Nephron progenitor cell (in vitro differentiated cells): ENCODE measurements around the gene CHKA.

Experiments used
- DNase-seq: peaks from one replicate; pipeline ENCODE4 v3.0.0; 2021
- H3K27ac Mint-ChIP-seq: 2 replicates; pipeline ENCODE4 v1.8.0; 2021; ENCODE audit warnings: mild to moderate bottlenecking, moderate library complexity, mixed read lengths
- H3K27me3 Mint-ChIP-seq: 2 replicates; pipeline ENCODE4 v1.8.0; 2021; ENCODE audit warnings: mild to moderate bottlenecking, low read depth, mixed read lengths; ENCODE audit not compliant: poor library complexity
- H3K36me3 Mint-ChIP-seq: 2 replicates; pipeline ENCODE4 v1.8.0; 2021; ENCODE audit warnings: low read depth, mixed read lengths
- H3K4me1 Mint-ChIP-seq: 2 replicates; pipeline ENCODE4 v1.8.0; 2021; ENCODE audit warnings: mixed read lengths
- H3K4me3 Mint-ChIP-seq: 2 replicates; pipeline ENCODE4 v1.8.0; 2021; ENCODE audit warnings: mild to moderate bottlenecking, moderate library complexity, mixed read lengths
- H3K9me3 Mint-ChIP-seq: 2 replicates; pipeline ENCODE4 v1.8.0; 2021; ENCODE audit warnings: mild to moderate bottlenecking, moderate library complexity, mixed read lengths
- CTCF ChIP-seq: fragments of 200-600 bp; sonication (generic); IDR thresholded peaks from 2 replicates; pipeline ENCODE4 v1.5.0; 2021; ENCODE audit warnings: antibody characterized with exemption

CHKA gene

DNA sequence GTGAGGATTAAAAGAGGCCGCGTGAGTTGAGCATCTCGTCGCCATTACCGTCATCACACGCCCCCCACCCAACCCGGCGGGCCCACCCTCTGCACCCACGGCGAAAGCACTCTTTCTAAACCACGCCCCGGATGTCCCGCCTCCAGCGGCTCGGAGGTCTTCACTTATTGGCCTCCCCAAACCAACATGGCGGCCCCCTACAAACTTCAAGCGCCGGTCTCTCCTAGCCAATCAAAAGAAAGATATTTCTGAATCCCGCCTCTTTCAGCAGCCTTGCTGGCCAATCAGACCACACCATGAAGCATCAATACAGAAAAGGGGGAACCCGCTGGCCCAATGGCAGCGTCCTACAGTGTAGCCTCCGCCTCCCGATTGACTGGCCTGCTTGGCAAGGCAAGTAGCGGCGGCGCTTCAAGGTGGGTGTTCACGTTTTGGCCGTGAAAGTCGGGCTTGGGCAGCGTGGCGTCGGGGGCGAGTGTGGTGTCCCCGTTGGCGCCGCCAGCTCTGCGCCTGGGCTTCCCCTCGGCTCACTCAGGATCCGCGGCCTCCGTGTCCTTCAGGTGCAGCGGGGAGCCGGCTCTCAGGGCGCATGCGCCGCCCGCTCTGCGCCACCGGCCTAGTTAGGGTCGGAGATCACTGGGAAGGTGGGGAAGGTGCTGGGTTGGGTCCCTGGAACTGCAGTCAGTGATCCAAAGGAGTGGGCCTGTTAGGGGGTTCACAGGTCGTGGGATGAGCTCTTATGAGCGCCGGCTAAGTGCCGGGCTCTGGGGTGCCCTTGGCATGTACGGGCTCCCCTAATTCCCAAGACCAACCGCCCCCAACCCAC is 90.7 kb downstream of the CHKA start, which contains the start of gene NDUFS8:
Gene NDUFS8 (plus strand): TSS at position 364 of the 826 bp plus-strand sequence. CDS start 1,471 bp downstream, outside the sequence.
- DNase-seq = peak; percentile 96
- Mint-ChIP-seq H3K36me3 (peaks cover 30% of the 10 kb centered on the region), H3K4me3 (peak within 1 kb of the TSS; percentile 94), H3K27ac (peak within 1 kb of the TSS; percentile 70), H3K4me1 (peaks cover 32% of the 10 kb centered on the region), H3K27me3 (peaks cover 3% of the 10 kb centered on the region), H3K9me3 (peaks cover 6% of the 10 kb centered on the region)
- no peak for TF ChIP-seq CTCF

DNA sequence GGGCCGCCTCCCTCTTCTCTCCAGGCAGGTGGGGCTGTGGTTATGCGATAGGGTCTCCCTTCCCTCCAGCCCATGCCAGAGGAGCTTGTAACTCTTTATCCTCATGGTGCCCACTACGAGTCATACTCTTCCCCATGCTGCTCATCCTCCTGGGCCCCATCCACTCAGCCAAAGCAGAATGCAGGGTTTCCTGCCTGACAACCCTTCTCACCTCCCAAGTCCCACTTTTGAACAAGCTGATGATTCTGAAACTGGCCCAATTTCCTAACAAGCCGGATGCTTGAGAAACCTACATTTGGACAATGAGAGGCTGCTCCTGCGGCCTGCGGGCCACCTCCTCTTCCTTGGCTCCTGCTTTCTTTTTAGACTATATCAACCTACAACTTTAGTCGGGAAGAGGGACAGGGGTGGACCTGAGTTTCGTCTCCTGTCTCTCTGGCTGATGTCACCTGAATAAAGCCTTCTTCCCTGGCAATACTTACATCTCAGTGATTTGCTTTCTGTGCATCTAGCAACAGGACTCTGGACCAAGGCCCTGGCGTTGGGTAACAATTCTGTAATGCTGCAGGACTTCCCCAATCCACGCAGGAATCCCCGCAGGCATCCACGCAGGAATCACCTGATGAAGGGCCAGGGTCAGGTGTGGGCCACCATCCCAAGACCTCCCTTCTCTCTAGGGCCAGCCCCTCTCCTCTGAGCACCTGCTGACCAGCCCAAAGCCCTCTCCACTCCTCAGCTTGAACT is 92.2 kb downstream of the CHKA start:
- DNase-seq = no peak
- peak overlapping the region; percentile 94 for H3K4me3 Mint-ChIP-seq
- peaks cover 3% of the 10 kb centered on the region for H3K27me3 Mint-ChIP-seq
- H3K4me1 Mint-ChIP-seq = peaks cover 32% of the 10 kb centered on the region
- no peak for TF ChIP-seq CTCF
- H3K36me3 Mint-ChIP-seq = peaks cover 45% of the 10 kb centered on the region
- peak overlapping the region; percentile 48 for H3K27ac Mint-ChIP-seq
- H3K9me3 Mint-ChIP-seq = peaks cover 21% of the 10 kb centered on the region

DNA sequence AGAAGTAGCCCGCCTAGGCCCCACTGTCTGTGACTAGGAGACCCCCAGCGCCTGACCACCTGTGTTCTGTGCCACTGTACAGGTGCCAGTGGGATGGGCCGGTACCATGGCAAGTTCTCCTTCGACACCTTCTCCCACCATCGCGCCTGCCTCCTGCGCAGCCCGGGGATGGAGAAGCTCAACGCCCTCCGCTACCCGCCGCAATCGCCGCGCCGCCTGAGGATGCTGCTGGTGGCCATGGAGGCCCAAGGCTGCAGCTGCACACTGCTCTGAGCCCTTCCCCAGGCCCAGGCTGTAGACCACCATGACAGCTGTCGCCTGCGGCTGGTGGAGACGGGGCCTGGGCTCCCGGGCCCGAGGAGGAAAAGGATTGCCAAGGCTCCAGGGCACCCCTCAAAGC is 93.5 kb downstream of the CHKA start:
- Mint-ChIP-seq H3K27ac (no peak overlapping the region), H3K27me3 (peaks cover 3% of the 10 kb centered on the region), H3K4me1 (peaks cover 32% of the 10 kb centered on the region), H3K9me3 (peaks cover 22% of the 10 kb centered on the region), H3K4me3 (no peak overlapping the region), H3K36me3 (peaks cover 43% of the 10 kb centered on the region)
- no peak for DNase-seq
- TF ChIP-seq CTCF = no peak

GRCh38 chr11:68026391-68027105 is 94.6 kb downstream of the CHKA start:
- H3K36me3 Mint-ChIP-seq = peaks cover 40% of the 10 kb centered on the region
- peaks cover 32% of the 10 kb centered on the region for H3K4me1 Mint-ChIP-seq
- no peak for DNase-seq
- peaks cover 3% of the 10 kb centered on the region for H3K27me3 Mint-ChIP-seq
- no peak overlapping the region for H3K4me3 Mint-ChIP-seq
- no peak for TF ChIP-seq CTCF
- no peak overlapping the region for H3K27ac Mint-ChIP-seq
- H3K9me3 Mint-ChIP-seq = peaks cover 22% of the 10 kb centered on the region

GRCh38 chr11:68025047-68025446 is 96.1 kb downstream of the CHKA start:
- no peak for DNase-seq
- Mint-ChIP-seq H3K27me3 (peaks cover 6% of the 10 kb centered on the region), H3K27ac (no peak overlapping the region)

More at GRCh38 chr11:68025047-68025446, 96.1 kb downstream of the CHKA start:
- TF ChIP-seq CTCF = no peak
- Mint-ChIP-seq H3K4me3 (no peak overlapping the region), H3K4me1 (peaks cover 31% of the 10 kb centered on the region), H3K36me3 (peaks cover 38% of the 10 kb centered on the region), H3K9me3 (peaks cover 18% of the 10 kb centered on the region)
